ENCODE measurements around the gene CAMTA1.
A peak's percentile ranks its signal among the peaks of the same experiment; 100 is the strongest.

Gene CAMTA1

GRCh38 chr1:6928106-6928885 lies 143.0 kb downstream of the CAMTA1 start:
- no peak for DNase-seq (ENCODE audit: low spot score)

GRCh38 chr1:6930732-6931300 lies 145.6 kb downstream of the CAMTA1 start:
- DNase-seq (ENCODE audit: low spot score), result no peak

GRCh38 chr1:6935361-6935883 lies 150.2 kb downstream of the CAMTA1 start:
- DNase-seq (ENCODE audit: low spot score), result peak; percentile 37

- no peak for DNase-seq (ENCODE audit: low spot score)
Measured at GRCh38 chr1:6935911-6936690, 150.8 kb downstream of the CAMTA1 start.

- DNase-seq (ENCODE audit: low spot score), result no peak
Measured at GRCh38 chr1:6937048-6937447, 151.8 kb downstream of the CAMTA1 start.

GRCh38 chr1:6939363-6939762 lies 154.1 kb downstream of the CAMTA1 start:
- no peak for DNase-seq (ENCODE audit: low spot score)

GRCh38 chr1:6941786-6942185 lies 156.5 kb downstream of the CAMTA1 start:
- no peak for DNase-seq (ENCODE audit: low spot score)

GRCh38 chr1:6942990-6943389 lies 157.7 kb downstream of the CAMTA1 start:
- DNase-seq (ENCODE audit: low spot score), result no peak

GRCh38 chr1:6944434-6944833 lies 159.2 kb downstream of the CAMTA1 start:
- DNase-seq (ENCODE audit: low spot score), result no peak

- no peak for DNase-seq (ENCODE audit: low spot score)
Measured at GRCh38 chr1:6947952-6948351, 162.7 kb downstream of the CAMTA1 start.

- no peak for DNase-seq (ENCODE audit: low spot score)
Measured at GRCh38 chr1:6948416-6948815, 163.2 kb downstream of the CAMTA1 start.

GRCh38 chr1:6948861-6949260 lies 163.6 kb downstream of the CAMTA1 start:
- DNase-seq (ENCODE audit: low spot score), result no peak

- no peak for DNase-seq (ENCODE audit: low spot score)
Measured at GRCh38 chr1:6950001-6950765, 164.9 kb downstream of the CAMTA1 start.

GRCh38 chr1:6951536-6951935 lies 166.3 kb downstream of the CAMTA1 start:
- DNase-seq (ENCODE audit: low spot score), result no peak

GRCh38 chr1:6953216-6953615 lies 168.0 kb downstream of the CAMTA1 start:
- no peak for DNase-seq (ENCODE audit: low spot score)

GRCh38 chr1:6953907-6954364 lies 168.7 kb downstream of the CAMTA1 start:
- no peak for DNase-seq (ENCODE audit: low spot score)

- DNase-seq (ENCODE audit: low spot score), result no peak
Measured at GRCh38 chr1:6954591-6954990, 169.3 kb downstream of the CAMTA1 start.

- no peak for DNase-seq (ENCODE audit: low spot score)
Measured at GRCh38 chr1:6955357-6956094, 170.3 kb downstream of the CAMTA1 start.

- DNase-seq (ENCODE audit: low spot score), result no peak
Measured at GRCh38 chr1:6956488-6957159, 171.4 kb downstream of the CAMTA1 start.

GRCh38 chr1:6957341-6957740 lies 172.1 kb downstream of the CAMTA1 start:
- DNase-seq (ENCODE audit: low spot score), result no peak
